Activated naive CD8-positive, alpha-beta T cell (primary cell): ENCODE results near the gene PXDC1.
"Not testable (repeated sequence)": the region's sequence is repeated elsewhere in the genome, so short reads cannot be mapped to it uniquely, and the experiment has no call there.

ENCODE experiments used
- H3K27ac Mint-ChIP-seq: one replicate; pipeline ENCODE4 v1.8.0; 2021; ENCODE audit warnings: mixed read lengths
- H3K27me3 Mint-ChIP-seq: one replicate; pipeline ENCODE4 v1.8.0; 2021; ENCODE audit warnings: mixed read lengths
- H3K36me3 Mint-ChIP-seq: one replicate; pipeline ENCODE4 v1.8.0; 2021; ENCODE audit warnings: mixed read lengths
- H3K4me1 Mint-ChIP-seq: one replicate; pipeline ENCODE4 v1.8.0; 2021; ENCODE audit warnings: low read depth, mixed read lengths
- H3K4me3 Mint-ChIP-seq: one replicate; pipeline ENCODE4 v1.8.0; 2021; ENCODE audit warnings: mild to moderate bottlenecking, mixed read lengths
- H3K9me3 Mint-ChIP-seq: one replicate; pipeline ENCODE4 v1.8.0; 2021; ENCODE audit warnings: low read depth, mixed read lengths

PXDC1 gene

GRCh38 chr6:3687847-3688246 is 63.7 kb downstream of the PXDC1 start:
- H3K9me3 Mint-ChIP-seq: no peaks in the 10 kb centered on the region
- peaks cover 1% of the 10 kb centered on the region for H3K27me3 Mint-ChIP-seq
- no peaks in the 10 kb centered on the region for H3K36me3 Mint-ChIP-seq
- peaks cover 19% of the 10 kb centered on the region for H3K4me1 Mint-ChIP-seq
- no peak overlapping the region for H3K27ac Mint-ChIP-seq
- H3K4me3 Mint-ChIP-seq: no peak overlapping the region

- H3K4me3 Mint-ChIP-seq: no peak overlapping the region
- H3K36me3 Mint-ChIP-seq: peaks cover 16% of the 10 kb centered on the region
- no peaks in the 10 kb centered on the region for H3K27me3 Mint-ChIP-seq
- H3K27ac Mint-ChIP-seq: no peak overlapping the region
- H3K9me3 Mint-ChIP-seq: peaks cover 11% of the 10 kb centered on the region
- H3K4me1 Mint-ChIP-seq: peaks cover 19% of the 10 kb centered on the region
Measured at GRCh38 chr6:3683331-3683730, 68.2 kb downstream of the PXDC1 start.

- Mint-ChIP-seq H3K9me3 (peaks cover 16% of the 10 kb centered on the region), H3K4me1 (no peaks in the 10 kb centered on the region), H3K27me3 (no peaks in the 10 kb centered on the region), H3K27ac (no peak overlapping the region), H3K4me3 (no peak overlapping the region), H3K36me3 (peaks cover 22% of the 10 kb centered on the region)
Measured at GRCh38 chr6:3678946-3679345, 72.6 kb downstream of the PXDC1 start.

GRCh38 chr6:3677751-3678150 is 73.8 kb downstream of the PXDC1 start:
- H3K36me3 Mint-ChIP-seq: peaks cover 21% of the 10 kb centered on the region
- not testable (repeated sequence) for H3K27me3 Mint-ChIP-seq, H3K4me3 Mint-ChIP-seq, H3K27ac Mint-ChIP-seq, H3K4me1 Mint-ChIP-seq
- peaks cover 16% of the 10 kb centered on the region for H3K9me3 Mint-ChIP-seq

- H3K27ac Mint-ChIP-seq, H3K4me1 Mint-ChIP-seq, H3K4me3 Mint-ChIP-seq, H3K27me3 Mint-ChIP-seq: not testable (repeated sequence)
- H3K9me3 Mint-ChIP-seq: peaks cover 16% of the 10 kb centered on the region
- H3K36me3 Mint-ChIP-seq: peaks cover 17% of the 10 kb centered on the region
Measured at GRCh38 chr6:3677351-3677750, 74.2 kb downstream of the PXDC1 start.
